Measurements from ENCODE around the gene MDGA2.

Gene MDGA2

GRCh38 chr14:47606566-47606965, 68.8 kb downstream of the MDGA2 start:
- no peak for DNase-seq

- DNase-seq = no peak
Observed at GRCh38 chr14:47596860-47597259, 78.5 kb downstream of the MDGA2 start.

GRCh38 chr14:47596232-47596631, 79.2 kb downstream of the MDGA2 start:
- no peak for DNase-seq

- DNase-seq = no peak
Observed at GRCh38 chr14:47595552-47595951, 79.9 kb downstream of the MDGA2 start.

- no peak for DNase-seq
Observed at GRCh38 chr14:47590767-47591495, 84.5 kb downstream of the MDGA2 start.

GRCh38 chr14:47585447-47585846, 90.0 kb downstream of the MDGA2 start:
- no peak for DNase-seq

- DNase-seq = no peak
Observed at GRCh38 chr14:47567273-47567672, 108.1 kb downstream of the MDGA2 start.

GRCh38 chr14:47557894-47558293, 117.5 kb downstream of the MDGA2 start:
- DNase-seq = no peak

GRCh38 chr14:47555333-47555732, 120.1 kb downstream of the MDGA2 start:
- no peak for DNase-seq

- no peak for DNase-seq
Observed at GRCh38 chr14:47549886-47550285, 125.5 kb downstream of the MDGA2 start.

GRCh38 chr14:47543459-47543858, 131.9 kb downstream of the MDGA2 start:
- no peak for DNase-seq

GRCh38 chr14:47541662-47542061, 133.7 kb downstream of the MDGA2 start:
- DNase-seq = no peak

- DNase-seq = no peak
Observed at GRCh38 chr14:47539031-47539461, 136.4 kb downstream of the MDGA2 start.

- DNase-seq = no peak
Observed at GRCh38 chr14:47536341-47536740, 139.1 kb downstream of the MDGA2 start.

GRCh38 chr14:47526591-47527244, 148.7 kb downstream of the MDGA2 start:
- DNase-seq = no peak

GRCh38 chr14:47524524-47524923, 150.9 kb downstream of the MDGA2 start:
- DNase-seq = no peak

- DNase-seq = no peak
Observed at GRCh38 chr14:47520382-47520781, 155.0 kb downstream of the MDGA2 start.

- DNase-seq = no peak
Observed at GRCh38 chr14:47511829-47512228, 163.6 kb downstream of the MDGA2 start.

- DNase-seq = no peak
Observed at GRCh38 chr14:47509957-47510356, 165.4 kb downstream of the MDGA2 start.

- no peak for DNase-seq
Observed at GRCh38 chr14:47507861-47508260, 167.5 kb downstream of the MDGA2 start.

GRCh38 chr14:47500369-47500768, 175.0 kb downstream of the MDGA2 start:
- DNase-seq = no peak

GRCh38 chr14:47490766-47491165, 184.6 kb downstream of the MDGA2 start:
- no peak for DNase-seq

- DNase-seq = no peak
Observed at GRCh38 chr14:47490353-47490752, 185.1 kb downstream of the MDGA2 start.

GRCh38 chr14:47485421-47485820, 190.0 kb downstream of the MDGA2 start:
- DNase-seq = no peak

GRCh38 chr14:47483449-47483848, 192.0 kb downstream of the MDGA2 start:
- no peak for DNase-seq
